ENCODE measurements around the gene TEKT2. TPM values are rescaled to one million over a fixed set of nuclear protein-coding genes. Genes with fewer than 3 reads are reported as not detected.

TEKT2 gene
- total RNA-seq, 2 donors from 2014 or later = 5.6 to 9.5 TPM

DNA sequence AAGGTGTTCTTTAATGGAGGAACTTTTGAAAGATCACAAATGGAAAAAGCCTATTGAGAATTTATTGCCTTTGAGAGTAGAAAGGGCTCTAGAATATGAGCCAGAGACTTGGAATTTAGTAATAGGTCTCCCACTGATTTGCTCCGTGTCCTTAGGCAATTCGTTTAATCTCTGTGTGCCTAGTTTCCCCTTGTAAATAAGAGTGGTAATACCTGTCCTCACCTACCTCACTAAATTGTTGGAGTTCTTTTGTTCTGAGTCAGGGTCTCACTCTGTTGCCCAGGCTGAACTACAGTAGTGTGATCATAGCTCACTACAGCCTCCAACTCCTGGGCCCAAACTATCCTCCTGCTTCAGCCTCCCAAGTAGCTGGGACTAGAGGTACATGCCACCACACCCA is 15.0 kb upstream of the TEKT2 start:
- Mint-ChIP-seq H3K9me3 (no peaks in the 10 kb centered on the region), H3K27ac (no peak overlapping the region), H3K36me3 (ENCODE audit: low read depth) (no peaks in the 10 kb centered on the region), H3K27me3 (ENCODE audit: insufficient read depth) (no peaks in the 10 kb centered on the region), H3K4me3 (no peak overlapping the region), H3K4me1 (no peaks in the 10 kb centered on the region)
- WGBS, 2 experiments (ENCODE audit: insufficient coverage in 1 of 2, insufficient read length in 1 of 2) = 89 to 100% methylated on average over 2 of the region's 2 CpGs
- H3K36me3 ChIP-seq (ENCODE audit: control insufficient read depth, insufficient read depth, low read length) = no peaks in the 10 kb centered on the region
- no peak for DNase-seq
- TF ChIP-seq, protein P1, sequence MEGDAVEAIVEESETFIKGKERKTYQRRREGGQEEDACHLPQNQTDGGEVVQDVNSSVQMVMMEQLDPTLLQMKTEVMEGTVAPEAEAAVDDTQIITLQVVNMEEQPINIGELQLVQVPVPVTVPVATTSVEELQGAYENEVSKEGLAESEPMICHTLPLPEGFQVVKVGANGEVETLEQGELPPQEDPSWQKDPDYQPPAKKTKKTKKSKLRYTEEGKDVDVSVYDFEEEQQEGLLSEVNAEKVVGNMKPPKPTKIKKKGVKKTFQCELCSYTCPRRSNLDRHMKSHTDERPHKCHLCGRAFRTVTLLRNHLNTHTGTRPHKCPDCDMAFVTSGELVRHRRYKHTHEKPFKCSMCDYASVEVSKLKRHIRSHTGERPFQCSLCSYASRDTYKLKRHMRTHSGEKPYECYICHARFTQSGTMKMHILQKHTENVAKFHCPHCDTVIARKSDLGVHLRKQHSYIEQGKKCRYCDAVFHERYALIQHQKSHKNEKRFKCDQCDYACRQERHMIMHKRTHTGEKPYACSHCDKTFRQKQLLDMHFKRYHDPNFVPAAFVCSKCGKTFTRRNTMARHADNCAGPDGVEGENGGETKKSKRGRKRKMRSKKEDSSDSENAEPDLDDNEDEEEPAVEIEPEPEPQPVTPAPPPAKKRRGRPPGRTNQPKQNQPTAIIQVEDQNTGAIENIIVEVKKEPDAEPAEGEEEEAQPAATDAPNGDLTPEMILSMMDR (conservative IDR thresholded peaks at IDR 0.05) = no peak
- H3K9me3 ChIP-seq (ENCODE audit: control insufficient read depth, low read length) = no peaks in the 10 kb centered on the region
- H3K4me3 ChIP-seq (ENCODE audit: low read length) = no peak overlapping the region
- H3K4me1 ChIP-seq (ENCODE audit: control insufficient read depth, insufficient read depth, low read length) = no peaks in the 10 kb centered on the region
- no peak overlapping the region for H3K9ac ChIP-seq (ENCODE audit: extremely low read depth, low read length, poor library complexity, severe bottlenecking)
- no peaks in the 10 kb centered on the region for H3K27me3 ChIP-seq (ENCODE audit: control insufficient read depth, insufficient read depth, low read length, poor library complexity, severe bottlenecking)
- H3K27ac ChIP-seq (ENCODE audit: low read depth, low read length) = no peak overlapping the region

DNA sequence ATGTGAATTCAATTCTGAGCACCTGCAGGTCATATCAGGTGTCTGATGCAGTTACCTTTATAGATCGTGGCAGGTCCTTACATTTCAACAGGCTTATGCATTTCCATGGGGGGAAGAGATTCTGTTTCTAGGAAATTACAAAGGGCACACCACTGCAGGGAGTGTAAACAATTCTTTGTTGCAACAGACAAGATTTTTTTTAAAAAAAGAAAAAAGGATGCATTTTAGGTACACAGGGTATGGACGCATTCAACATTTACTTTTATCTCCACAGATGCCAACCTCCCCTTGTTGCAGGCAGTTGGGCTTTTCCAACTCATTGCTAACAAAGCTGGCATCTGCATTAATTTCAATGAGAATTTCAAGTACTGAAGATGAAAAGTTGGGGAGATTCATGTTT is 13.5 kb upstream of the TEKT2 start:
- no peaks in the 10 kb centered on the region for H3K36me3 Mint-ChIP-seq (ENCODE audit: low read depth)
- Histone ChIP-seq H3K9ac (ENCODE audit: extremely low read depth, low read length, poor library complexity, severe bottlenecking) (no peak overlapping the region), H3K36me3 (ENCODE audit: control insufficient read depth, insufficient read depth, low read length) (no peaks in the 10 kb centered on the region), H3K4me3 (ENCODE audit: low read length) (no peak overlapping the region), H3K27ac (ENCODE audit: low read depth, low read length) (no peak overlapping the region), H3K9me3 (ENCODE audit: control insufficient read depth, low read length) (no peaks in the 10 kb centered on the region), H3K27me3 (ENCODE audit: control insufficient read depth, insufficient read depth, low read length, poor library complexity, severe bottlenecking) (no peaks in the 10 kb centered on the region), H3K4me1 (ENCODE audit: control insufficient read depth, insufficient read depth, low read length) (no peaks in the 10 kb centered on the region)
- no peaks in the 10 kb centered on the region for H3K9me3 Mint-ChIP-seq
- no peaks in the 10 kb centered on the region for H3K4me1 Mint-ChIP-seq
- H3K4me3 Mint-ChIP-seq = no peak overlapping the region
- H3K27ac Mint-ChIP-seq = no peak overlapping the region
- H3K27me3 Mint-ChIP-seq (ENCODE audit: insufficient read depth) = no peaks in the 10 kb centered on the region
- TF ChIP-seq, protein P1 (conservative IDR thresholded peaks at IDR 0.05) = no peak
- 80% methylated on average over 2 of the region's 2 CpGs; no CpG with 5 or more reads in 1 of the 2 experiments for WGBS, 2 experiments (ENCODE audit: insufficient coverage in 1 of 2, insufficient read length in 1 of 2)
- no peak for DNase-seq

DNA sequence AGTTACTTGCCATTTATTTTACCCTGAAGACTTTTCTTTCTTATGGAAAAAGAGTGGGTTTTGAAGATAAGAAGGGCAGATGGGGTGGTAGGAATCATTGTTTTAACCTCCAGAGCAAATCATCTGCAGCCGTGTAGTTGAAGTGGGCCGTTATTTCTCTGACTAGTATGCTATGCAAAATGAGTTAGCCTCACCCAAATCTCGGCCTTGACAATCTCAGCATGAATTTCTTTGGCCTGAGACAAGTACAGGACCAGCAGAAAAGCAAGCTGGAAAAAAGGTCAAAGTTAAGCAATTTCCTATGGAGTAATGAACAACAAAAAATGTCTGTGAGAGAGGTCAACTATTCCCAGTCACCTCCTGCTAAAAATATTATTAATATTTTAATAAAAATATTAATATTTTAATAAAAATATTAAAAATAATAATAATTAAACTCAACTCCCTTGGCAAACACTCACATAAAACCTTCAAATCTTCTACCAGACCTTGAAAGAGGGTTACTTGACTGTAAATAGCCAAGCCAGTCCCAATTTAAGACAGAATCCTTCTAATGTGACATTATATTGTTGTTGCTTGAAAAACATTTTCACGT is 6.8 kb upstream of the TEKT2 start:
- 85 to 91% methylated on average over 4 of the region's 4 CpGs for WGBS, 2 experiments (ENCODE audit: insufficient coverage in 1 of 2, insufficient read length in 1 of 2)
- TF ChIP-seq, protein P1 (conservative IDR thresholded peaks at IDR 0.05) = no peak
- DNase-seq = no peak

More for the DNA sequence above, 6.8 kb upstream of the TEKT2 start:
- Mint-ChIP-seq H3K27ac (no peak overlapping the region), H3K36me3 (ENCODE audit: low read depth) (no peaks in the 10 kb centered on the region), H3K4me1 (no peaks in the 10 kb centered on the region), H3K9me3 (no peaks in the 10 kb centered on the region), H3K4me3 (no peak overlapping the region), H3K27me3 (ENCODE audit: insufficient read depth) (peaks cover 5% of the 10 kb centered on the region)
- Histone ChIP-seq H3K4me3 (ENCODE audit: low read length) (no peak overlapping the region), H3K4me1 (ENCODE audit: control insufficient read depth, insufficient read depth, low read length) (no peaks in the 10 kb centered on the region), H3K36me3 (ENCODE audit: control insufficient read depth, insufficient read depth, low read length) (no peaks in the 10 kb centered on the region), H3K27me3 (ENCODE audit: control insufficient read depth, insufficient read depth, low read length, poor library complexity, severe bottlenecking) (no peaks in the 10 kb centered on the region), H3K27ac (ENCODE audit: low read depth, low read length) (no peak overlapping the region), H3K9ac (ENCODE audit: extremely low read depth, low read length, poor library complexity, severe bottlenecking) (no peak overlapping the region), H3K9me3 (ENCODE audit: control insufficient read depth, low read length) (no peaks in the 10 kb centered on the region)

All from endodermal cell (in vitro differentiated cells).